SK-N-SH (cell line): Measurements from ENCODE around the gene WDR27.

Experiments
- FOXM1 ChIP-seq: IDR thresholded peaks from 2 replicates; pipeline ENCODE4 v1.4.0; 2012; ENCODE audit warnings: low read depth, mild to moderate bottlenecking
- NRF1 ChIP-seq: IDR thresholded peaks from 2 replicates; pipeline ENCODE4 v1.6.1; 2012; ENCODE audit warnings: low read depth, mild to moderate bottlenecking, low read length
- POLR2AphosphoS5 ChIP-seq: IDR thresholded peaks from 2 replicates; pipeline ENCODE4 v1.6.1; 2012; ENCODE audit warnings: low read depth, low read length

- TF ChIP-seq POLR2AphosphoS5, result no peak
- TF ChIP-seq NRF1, result no peak
- TF ChIP-seq FOXM1, result no peak
These were observed 134.0 kb downstream of the WDR27 start for GRCh38 chr6:169567819-169568218.
